Neuronal stem cell (in vitro differentiated cells): ENCODE data around the gene CHTOP.

Experiments used
- DNase-seq: peaks from one replicate; pipeline ENCODE4 v3.0.0-alpha.2; 2013; ENCODE audit warnings: low spot score
- H2AFZ ChIP-seq: one replicate; pipeline ENCODE4 v1.6.1; 2013; ENCODE audit warnings: mild to moderate bottlenecking, low read length, inconsistent platforms
- H2AK5ac ChIP-seq: 2 replicates; pipeline ENCODE4 v1.6.1; 2013; ENCODE audit warnings: low read depth, mild to moderate bottlenecking, inconsistent platforms, low read length, moderate library complexity, mixed read lengths
- H2BK120ac ChIP-seq: 2 replicates; pipeline ENCODE4 v1.6.1; 2013; ENCODE audit warnings: low read depth, mild to moderate bottlenecking, inconsistent platforms, low read length, moderate library complexity, mixed read lengths
- H2BK12ac ChIP-seq: one replicate; pipeline ENCODE4 v1.6.1; 2013; ENCODE audit warnings: low read length, inconsistent platforms
- H2BK15ac ChIP-seq: 2 replicates; pipeline ENCODE4 v1.6.1; 2013; ENCODE audit warnings: mild to moderate bottlenecking, low read length, inconsistent platforms, mixed read lengths
- H2BK5ac ChIP-seq: one replicate; pipeline ENCODE4 v1.6.1; 2013; ENCODE audit warnings: inconsistent platforms, mild to moderate bottlenecking, low read length, moderate library complexity
- H3K14ac ChIP-seq: one replicate; pipeline ENCODE4 v1.6.1; 2013; ENCODE audit warnings: low read length, inconsistent platforms
- H3K18ac ChIP-seq: 2 replicates; pipeline ENCODE4 v1.6.1; 2013; ENCODE audit warnings: low read length, inconsistent platforms
- H3K23ac ChIP-seq: 2 replicates; pipeline ENCODE4 v1.6.1; 2013; ENCODE audit warnings: low read depth, mild to moderate bottlenecking, mixed read lengths, low read length, inconsistent platforms; ENCODE audit not compliant: poor library complexity
- H3K27ac ChIP-seq: replicated peaks from 3 replicates; pipeline ENCODE4 v1.5.1; 2013; ENCODE audit warnings: low read length, inconsistent platforms
- H3K27me3 ChIP-seq, 3 experiments: 2 replicates each; pipeline ENCODE4 v1.6.1; 2013; ENCODE audit warnings: low read length in 3 of 3, mild to moderate bottlenecking in 2 of 3, inconsistent platforms in 1 of 3, low read depth in 1 of 3, mixed read lengths in 1 of 3, moderate library complexity in 1 of 3; ENCODE audit not compliant: control insufficient read depth in 3 of 3, insufficient read depth in 3 of 3
- H3K36me3 ChIP-seq, 2 donors: replicated peaks in 1 of 2; 2 replicates each; pipeline ENCODE4 v1.6.1; 2013; ENCODE audit warnings: low read length in 2 of 2; ENCODE audit not compliant: control insufficient read depth in 2 of 2, insufficient read depth in 2 of 2
- H3K4ac ChIP-seq: 2 replicates; pipeline ENCODE4 v1.6.1; 2013; ENCODE audit warnings: inconsistent platforms, mild to moderate bottlenecking, low read length, moderate library complexity
- H3K4me1 ChIP-seq, 2 donors: 1 replicate in 1 of 2; 2 replicates in 1 of 2; pipeline ENCODE4 v1.6.1; 2013; ENCODE audit warnings: low read length in 2 of 2, low read depth in 1 of 2; ENCODE audit not compliant: control insufficient read depth in 2 of 2, insufficient read depth in 1 of 2
- H3K4me2 ChIP-seq: one replicate; pipeline ENCODE4 v1.6.1; 2013; ENCODE audit warnings: mild to moderate bottlenecking, low read length, inconsistent platforms; ENCODE audit not compliant: insufficient read depth, poor library complexity, severe bottlenecking
- H3K4me3 ChIP-seq, 2 donors: 2 replicates each; pipeline ENCODE4 v1.5.1; 2013; ENCODE audit warnings: low read length in 2 of 2, mild to moderate bottlenecking in 2 of 2, inconsistent platforms in 1 of 2, moderate library complexity in 1 of 2
- H3K79me1 ChIP-seq: one replicate; pipeline ENCODE4 v1.6.1; 2013; ENCODE audit warnings: low read depth, mild to moderate bottlenecking, inconsistent platforms, low read length, moderate library complexity
- H3K9ac ChIP-seq: one replicate; pipeline ENCODE4 v1.6.1; 2013; ENCODE audit warnings: mild to moderate bottlenecking, low read depth, low read length, inconsistent platforms; ENCODE audit not compliant: poor library complexity
- H3K9me3 ChIP-seq, 2 donors: replicated peaks in 1 of 2; 2 replicates each; pipeline versions ENCODE3 to v1.6.1; 2013; ENCODE audit warnings: low read length in 2 of 2, mild to moderate bottlenecking in 2 of 2, inconsistent platforms in 1 of 2, low read depth in 1 of 2, mixed read lengths in 1 of 2, moderate library complexity in 1 of 2; ENCODE audit not compliant: control insufficient read depth in 2 of 2, insufficient read depth in 1 of 2
- H4K8ac ChIP-seq: one replicate; pipeline ENCODE4 v1.6.1; 2013; ENCODE audit warnings: low read depth, mild to moderate bottlenecking, inconsistent platforms, low read length, moderate library complexity
- H4K91ac ChIP-seq: one replicate; pipeline ENCODE4 v1.6.1; 2013; ENCODE audit warnings: low read length, low read depth, mild to moderate bottlenecking, inconsistent platforms; ENCODE audit not compliant: poor library complexity
- WGBS, 2 donors: extraction: QIAGEN DNeasy Blood & Tissue Kit; methylation state at CpG; one replicate each; pipeline ENCODE4 v1.1.7; 2013; ENCODE audit warnings: missing lambda C conversion rate in 2 of 2, mixed read lengths in 1 of 2; ENCODE audit not compliant: insufficient read length in 2 of 2, insufficient replicate concordance in 1 of 2; ENCODE audit errors: extremely low coverage in 2 of 2; 5-methylcytosine and 5-hydroxymethylcytosine counted together

CHTOP gene

DNA sequence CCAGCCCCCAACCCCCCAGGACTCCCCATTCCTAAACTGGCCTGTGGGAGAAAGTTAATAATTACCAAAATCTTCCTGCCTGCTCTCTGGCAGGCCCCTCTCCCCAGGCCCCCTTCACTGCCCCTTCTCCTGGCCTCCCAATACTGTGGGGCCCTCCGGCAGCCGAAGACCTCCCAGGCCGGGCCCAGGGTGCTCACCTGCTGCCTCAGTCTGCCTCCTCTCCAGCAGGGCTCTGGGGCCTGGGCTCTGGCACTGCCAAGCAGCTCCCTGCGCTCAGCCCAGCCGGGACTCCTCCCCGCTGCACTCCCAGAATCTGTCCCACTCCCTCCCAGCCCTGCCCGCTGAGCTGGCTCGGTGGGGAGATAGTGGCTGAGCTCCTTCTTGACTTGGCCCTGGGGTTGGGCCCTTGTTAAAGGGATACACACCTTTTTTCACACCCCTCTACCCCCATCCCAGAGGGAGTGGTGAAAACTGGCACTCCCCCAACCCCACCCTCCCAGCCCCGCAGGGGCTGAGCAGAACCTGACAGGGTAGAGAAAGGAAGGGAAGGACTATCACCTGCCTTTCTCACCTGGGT is 21.0 kb upstream of the CHTOP start, which contains the start of gene S100A16:
Gene S100A16, minus strand, starts transcription at position 383 of the 577 bp plus-strand sequence. CDS start 4,986 bp downstream, outside the sequence.
- H3K23ac ChIP-seq, result peak within 1 kb of the TSS; percentile 38
- H4K91ac ChIP-seq, result no peak within 1 kb of the TSS
- H3K9ac ChIP-seq, result peak within 1 kb of the TSS; percentile 25
- H2AFZ ChIP-seq, result peak within 1 kb of the TSS; percentile 80
- H3K18ac ChIP-seq, result peak within 1 kb of the TSS; percentile 77
- no peak within 1 kb of the TSS for H3K27ac ChIP-seq
- no peak within 1 kb of the TSS for H2BK5ac ChIP-seq
- peak within 1 kb of the TSS in 1 of 2 donors; percentile 14 for H3K4me3 ChIP-seq
- DNase-seq, result no peak
- peak within 1 kb of the TSS; percentile 76 for H2BK15ac ChIP-seq
- H4K8ac ChIP-seq, result no peak within 1 kb of the TSS
- peaks cover 20 to 28% of the 10 kb centered on the region in 2 donors for H3K4me1 ChIP-seq
- H3K79me1 ChIP-seq, result no peaks in the 10 kb centered on the region
- no peaks in the 10 kb centered on the region for H3K36me3 ChIP-seq
- H3K9me3 ChIP-seq, result no peaks in the 10 kb centered on the region
- H2BK120ac ChIP-seq, result peak within 1 kb of the TSS; percentile 40
- H2BK12ac ChIP-seq, result peak within 1 kb of the TSS; percentile 52
- WGBS, 2 donors, result no CpG with 5 or more reads among the region's 9 CpGs
- H2AK5ac ChIP-seq, result peak within 1 kb of the TSS; percentile 18
- H3K27me3 ChIP-seq, result no peaks in the 10 kb centered on the region
- H3K14ac ChIP-seq, result no peak within 1 kb of the TSS
- peak within 1 kb of the TSS; percentile 42 for H3K4ac ChIP-seq
- H3K4me2 ChIP-seq, result peak within 1 kb of the TSS; percentile 21

DNA sequence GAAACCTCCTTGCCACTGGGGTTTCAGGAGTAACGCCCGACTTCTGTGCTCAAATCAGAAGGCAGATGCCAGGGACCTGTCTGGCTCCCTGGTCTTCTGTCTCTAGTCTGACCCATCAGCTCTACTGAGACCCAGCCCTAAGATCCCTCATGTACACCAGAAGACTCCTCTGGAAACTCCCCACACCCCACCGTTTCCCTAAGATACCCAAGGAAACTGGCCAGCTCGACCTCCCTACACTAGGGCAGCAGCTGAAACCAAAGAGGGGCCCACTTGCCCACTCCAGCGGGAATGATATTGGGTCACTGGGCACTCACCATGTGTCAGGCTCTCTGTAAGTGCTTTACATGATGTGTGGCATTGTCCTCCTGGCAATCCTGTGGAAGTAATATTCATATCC is 20.5 kb upstream of the CHTOP start:
- Histone ChIP-seq H2BK12ac (no peak overlapping the region), H3K79me1 (no peaks in the 10 kb centered on the region), H3K9me3 (no peaks in the 10 kb centered on the region), H3K14ac (no peak overlapping the region), H3K9ac (no peak overlapping the region), H3K4ac (no peak overlapping the region), H2BK120ac (peak overlapping the region; percentile 40), H3K27ac (no peak overlapping the region), H3K27me3 (no peaks in the 10 kb centered on the region), H2AK5ac (peak overlapping the region; percentile 18), H2AFZ (no peak overlapping the region), H3K36me3 (peaks cover 0 to under 1% of the 10 kb centered on the region in 2 donors), H3K4me2 (no peak overlapping the region), H4K91ac (no peak overlapping the region), H3K4me1 (peaks cover 17 to 25% of the 10 kb centered on the region in 2 donors), H3K18ac (no peak overlapping the region), H2BK5ac (no peak overlapping the region), H2BK15ac (peak overlapping the region; percentile 76), H3K23ac (no peak overlapping the region), H4K8ac (no peak overlapping the region), H3K4me3 (no peak overlapping the region)
- no CpG with 5 or more reads among the region's 5 CpGs for WGBS, 2 donors
- DNase-seq, result no peak

DNA sequence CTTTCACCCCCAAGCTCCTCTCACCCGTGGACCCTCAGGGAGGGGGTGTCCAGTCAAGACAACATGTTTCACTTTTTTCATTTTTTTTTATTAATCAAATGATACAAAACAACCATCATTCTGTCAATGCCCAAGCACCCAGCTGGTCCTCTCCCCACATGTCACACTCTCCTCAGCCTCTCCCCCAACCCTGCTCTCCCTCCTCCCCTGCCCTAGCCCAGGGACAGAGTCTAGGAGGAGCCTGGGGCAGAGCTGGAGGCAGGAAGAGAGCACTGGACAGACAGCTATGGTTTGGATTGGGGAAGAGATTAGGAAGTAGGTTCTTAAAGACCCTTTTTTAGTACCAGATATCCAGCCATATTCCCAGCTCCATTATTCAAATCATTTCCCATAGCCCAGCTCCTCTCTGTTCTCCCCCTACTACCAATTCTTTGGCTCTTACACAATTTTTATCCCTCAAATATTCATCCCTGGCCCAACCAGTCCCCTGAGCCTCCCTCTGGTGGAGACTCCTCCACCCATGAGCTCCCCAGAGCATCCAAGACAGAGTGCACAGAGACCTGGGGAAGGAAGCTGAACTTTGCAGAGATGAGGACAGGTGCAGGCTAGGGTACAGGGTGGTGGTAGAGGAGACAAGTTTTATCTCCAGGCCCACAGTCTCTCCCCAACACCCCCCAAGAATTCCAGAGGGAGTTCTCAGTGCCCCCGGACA is 19.5 kb upstream of the CHTOP start:
- no peak overlapping the region for H3K18ac ChIP-seq
- no peak overlapping the region for H4K91ac ChIP-seq
- H3K4me1 ChIP-seq, result peaks cover 9 to 15% of the 10 kb centered on the region in 2 donors
- no peak overlapping the region for H2BK12ac ChIP-seq
- no peaks in the 10 kb centered on the region for H3K79me1 ChIP-seq
- no peak overlapping the region for H2BK120ac ChIP-seq
- H3K9me3 ChIP-seq, result no peaks in the 10 kb centered on the region
- H3K27ac ChIP-seq, result no peak overlapping the region
- peaks cover 4 to 10% of the 10 kb centered on the region in 2 donors for H3K36me3 ChIP-seq
- no peak overlapping the region for H3K4ac ChIP-seq
- WGBS, 2 donors, result no CpG with 5 or more reads among the region's 2 CpGs
- no peak overlapping the region for H3K14ac ChIP-seq
- H2BK15ac ChIP-seq, result no peak overlapping the region
- H2AK5ac ChIP-seq, result no peak overlapping the region
- no peak overlapping the region for H3K9ac ChIP-seq
- no peak overlapping the region for H2BK5ac ChIP-seq
- H4K8ac ChIP-seq, result no peak overlapping the region
- no peak overlapping the region for H3K23ac ChIP-seq
- DNase-seq, result no peak
- no peak overlapping the region for H2AFZ ChIP-seq
- no peak overlapping the region for H3K4me2 ChIP-seq
- no peaks in the 10 kb centered on the region for H3K27me3 ChIP-seq
- no peak overlapping the region for H3K4me3 ChIP-seq

DNA sequence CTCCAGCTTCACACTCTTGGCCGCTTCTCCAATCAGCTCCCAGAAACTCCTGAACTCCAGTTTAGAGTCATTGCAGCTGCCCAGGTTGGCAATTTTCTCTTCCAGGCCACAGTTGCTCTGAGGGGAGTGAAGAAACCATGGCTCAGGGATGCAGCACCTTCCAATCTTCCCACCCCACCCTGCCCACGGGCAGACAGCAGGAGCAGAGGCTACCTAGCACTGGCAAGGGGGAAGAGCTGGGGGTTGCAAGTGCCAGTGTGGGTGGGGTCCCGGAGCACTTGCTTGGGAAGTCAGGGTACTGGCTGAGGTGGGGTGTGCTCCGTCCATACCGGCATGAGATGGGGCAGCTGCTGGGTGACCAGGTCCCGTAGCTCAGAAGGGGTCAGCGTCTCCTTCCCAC is 19.0 kb upstream of the CHTOP start:
- Histone ChIP-seq H3K23ac (no peak overlapping the region), H2BK5ac (no peak overlapping the region), H3K79me1 (no peaks in the 10 kb centered on the region), H2AK5ac (no peak overlapping the region), H2AFZ (no peak overlapping the region), H3K4me3 (no peak overlapping the region), H3K14ac (peak overlapping the region; percentile 13), H3K36me3 (peaks cover 4 to 15% of the 10 kb centered on the region in 2 donors), H3K18ac (no peak overlapping the region), H3K9ac (no peak overlapping the region), H3K4me2 (no peak overlapping the region), H2BK15ac (no peak overlapping the region), H3K4ac (no peak overlapping the region), H2BK12ac (no peak overlapping the region), H3K27ac (no peak overlapping the region), H4K8ac (no peak overlapping the region), H4K91ac (no peak overlapping the region), H2BK120ac (no peak overlapping the region), H3K4me1 (peaks cover 9 to 11% of the 10 kb centered on the region in 2 donors), H3K9me3 (no peaks in the 10 kb centered on the region), H3K27me3 (no peaks in the 10 kb centered on the region)
- no peak for DNase-seq
- no CpG with 5 or more reads among the region's 7 CpGs for whole genome bisulfite sequencing, 2 donors
